NOMO-1 treated with DMSO at 0.1 percent for 48 hours (cell line): ENCODE measurements around the gene GPR39.
A peak's percentile ranks its signal among the peaks of the same experiment; 100 is the strongest.

ENCODE experiments used
- DNase-seq: peaks from one replicate; lab custom pipeline; 2025; ENCODE audit not compliant: unreplicated experiment; lab: John Stamatoyannopoulos, UW

The GPR39 gene

DNA sequence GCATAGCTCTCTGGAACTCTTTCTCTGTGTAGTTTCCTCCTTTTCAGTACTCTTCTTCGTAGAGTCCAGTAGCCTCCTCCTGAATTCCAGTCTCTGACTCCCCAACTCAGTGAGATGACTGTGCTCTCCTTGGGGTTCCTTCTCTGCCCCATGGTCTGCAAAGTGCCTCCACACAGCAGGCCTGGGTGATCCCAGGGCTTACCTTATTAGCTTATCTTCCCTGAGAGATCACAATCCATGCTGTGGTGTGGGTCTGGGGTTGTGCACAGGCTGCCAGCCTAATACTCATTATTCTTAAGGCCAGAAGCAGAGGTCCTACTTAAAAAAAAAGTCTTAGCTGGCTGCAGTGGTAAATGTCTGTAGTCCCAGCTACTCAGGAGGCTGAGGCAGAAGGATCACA, 4.6 kb upstream of the GPR39 start:
- no peak for DNase-seq

DNA sequence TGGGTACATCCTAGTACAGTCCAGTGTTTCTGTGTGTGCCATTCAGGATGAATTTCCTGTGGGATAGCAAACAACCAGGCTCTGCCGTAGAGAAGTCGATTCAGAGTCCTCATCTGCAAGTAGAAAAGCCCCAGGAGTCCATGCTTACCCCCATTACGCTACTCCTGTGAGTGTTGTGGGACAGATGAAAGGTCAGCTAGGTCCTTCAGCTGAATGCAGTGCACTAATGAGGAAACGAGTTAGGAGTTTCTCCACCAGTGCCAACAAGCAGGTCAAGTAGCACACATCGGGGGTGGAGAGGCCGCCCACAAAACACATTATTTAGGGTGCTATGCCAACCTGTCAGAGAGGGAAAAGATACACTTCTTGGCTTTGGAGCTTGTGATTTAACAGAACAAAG, 2.5 kb upstream of the GPR39 start:
- DNase-seq = no peak

DNA sequence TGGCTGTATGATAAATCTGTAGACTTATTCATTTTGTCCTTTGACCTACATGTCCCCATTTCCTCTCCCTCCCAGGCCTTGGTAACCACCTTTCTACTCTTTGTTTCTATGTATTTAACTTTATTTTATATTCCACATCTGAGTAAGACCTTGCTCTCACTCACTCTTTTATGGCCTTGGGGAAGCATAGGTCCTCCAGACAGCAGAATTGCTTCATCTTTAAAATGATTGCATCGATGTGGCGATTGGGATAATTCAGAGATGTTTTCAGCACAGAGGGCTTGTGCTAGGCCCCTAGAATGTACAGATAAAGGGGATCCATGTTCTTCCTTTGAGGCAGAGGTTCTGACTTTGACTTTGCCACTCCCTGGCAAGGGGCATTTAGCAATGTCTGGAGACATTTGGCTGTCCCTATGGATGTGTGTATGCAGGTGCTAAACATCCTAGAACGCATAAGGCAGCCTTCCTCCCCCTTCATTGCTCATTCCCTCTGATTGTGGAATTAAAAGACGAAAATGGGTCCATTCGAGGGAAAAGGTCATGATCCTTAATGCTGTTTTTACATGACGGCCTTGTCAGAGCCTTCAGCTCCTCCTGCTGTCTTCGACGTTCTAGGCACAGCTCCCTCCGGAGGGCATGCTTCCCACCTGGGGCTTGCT, 1.2 kb upstream of the GPR39 start:
- peak; percentile 1 for DNase-seq

DNA sequence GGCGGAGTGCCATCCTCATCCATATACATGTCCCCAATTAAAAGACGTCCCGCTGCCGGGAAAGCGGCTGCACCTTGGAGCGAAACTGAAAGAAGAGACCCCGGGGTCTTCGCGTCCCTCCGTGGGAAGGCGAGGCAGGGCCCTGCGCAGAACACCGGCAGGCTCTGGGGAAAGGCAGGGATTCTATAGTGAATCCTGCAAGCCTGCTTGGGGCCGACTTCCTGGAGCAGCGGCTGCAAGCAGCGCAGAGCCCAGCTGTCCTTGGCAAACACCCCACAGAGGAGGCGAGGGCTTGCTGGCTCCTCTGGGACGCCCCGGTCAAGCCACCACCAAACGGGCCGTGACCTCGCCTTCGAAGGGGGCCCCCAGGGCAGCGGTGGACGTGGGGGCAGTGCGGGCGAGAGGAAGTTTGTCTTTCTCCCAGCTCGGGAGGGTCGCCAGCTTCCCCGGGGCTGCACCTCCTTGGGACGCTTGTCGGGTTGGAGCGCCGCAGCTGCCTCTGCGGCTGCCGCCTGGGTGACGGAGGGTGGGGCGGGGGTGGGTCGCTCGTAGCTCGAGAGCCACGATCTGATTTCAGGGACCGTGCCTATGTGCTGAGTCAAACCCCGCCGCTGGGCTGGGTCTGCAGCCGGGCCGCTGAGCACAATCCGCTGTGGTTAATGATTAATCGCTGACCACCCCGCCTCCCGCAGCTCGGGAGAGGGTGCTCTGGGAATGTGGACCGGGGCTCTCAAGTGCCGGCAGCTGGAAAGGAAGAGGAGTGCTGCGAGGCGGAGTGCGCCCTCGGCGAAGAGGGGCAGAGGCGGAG, 486 bp upstream of the GPR39 start:
- DNase-seq = peak; percentile 1

DNA sequence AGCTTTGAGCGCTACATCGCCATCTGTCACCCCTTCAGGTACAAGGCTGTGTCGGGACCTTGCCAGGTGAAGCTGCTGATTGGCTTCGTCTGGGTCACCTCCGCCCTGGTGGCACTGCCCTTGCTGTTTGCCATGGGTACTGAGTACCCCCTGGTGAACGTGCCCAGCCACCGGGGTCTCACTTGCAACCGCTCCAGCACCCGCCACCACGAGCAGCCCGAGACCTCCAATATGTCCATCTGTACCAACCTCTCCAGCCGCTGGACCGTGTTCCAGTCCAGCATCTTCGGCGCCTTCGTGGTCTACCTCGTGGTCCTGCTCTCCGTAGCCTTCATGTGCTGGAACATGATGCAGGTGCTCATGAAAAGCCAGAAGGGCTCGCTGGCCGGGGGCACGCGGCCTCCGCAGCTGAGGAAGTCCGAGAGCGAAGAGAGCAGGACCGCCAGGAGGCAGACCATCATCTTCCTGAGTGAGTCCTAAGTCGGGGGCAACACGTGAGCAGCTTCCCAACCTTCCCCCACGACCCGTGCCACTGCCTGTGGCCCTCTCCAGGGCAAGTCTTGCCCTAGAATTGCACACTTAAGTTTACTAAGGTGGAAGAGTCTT, 928 bp downstream of the GPR39 start:
- no peak for DNase-seq

DNA sequence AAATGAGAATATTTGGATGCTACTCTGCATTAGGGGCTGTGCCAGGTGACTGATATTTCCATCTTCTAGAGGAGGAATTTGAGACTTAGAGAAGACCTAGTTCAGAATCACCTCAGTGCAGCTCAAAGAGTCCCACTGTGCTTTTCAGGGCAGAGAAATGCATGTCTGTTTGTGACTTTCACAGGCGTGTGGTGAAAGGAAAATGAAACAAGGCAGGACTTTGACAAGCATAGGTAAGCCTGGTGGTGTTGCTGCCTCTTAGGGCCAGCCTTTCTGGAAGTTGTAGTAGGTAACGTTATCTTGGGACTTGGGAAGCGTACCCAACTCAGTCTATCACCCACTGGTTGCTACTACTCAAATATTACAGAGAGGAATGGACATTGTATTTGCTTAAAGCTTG, 2.6 kb downstream of the GPR39 start:
- DNase-seq = no peak

DNA sequence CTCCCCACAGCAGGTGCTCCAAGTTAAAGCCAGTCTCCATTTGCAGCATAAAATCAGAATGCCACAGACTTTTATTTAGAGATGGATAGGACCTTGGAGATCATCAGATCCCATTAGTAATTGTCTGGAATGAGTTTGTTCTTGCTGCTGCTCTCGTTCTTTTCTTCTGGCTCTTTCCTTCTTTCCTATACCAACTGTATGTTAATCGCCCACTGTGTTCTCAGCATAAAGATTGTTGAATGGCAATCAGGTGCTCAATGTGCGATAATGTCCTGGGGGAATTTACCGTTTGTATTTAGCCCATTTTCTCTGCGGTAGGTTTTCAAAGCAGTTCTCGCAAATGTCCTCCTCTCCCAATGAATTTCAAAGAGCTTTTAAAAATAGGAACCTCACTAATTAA, 3.3 kb downstream of the GPR39 start:
- DNase-seq = no peak

DNA sequence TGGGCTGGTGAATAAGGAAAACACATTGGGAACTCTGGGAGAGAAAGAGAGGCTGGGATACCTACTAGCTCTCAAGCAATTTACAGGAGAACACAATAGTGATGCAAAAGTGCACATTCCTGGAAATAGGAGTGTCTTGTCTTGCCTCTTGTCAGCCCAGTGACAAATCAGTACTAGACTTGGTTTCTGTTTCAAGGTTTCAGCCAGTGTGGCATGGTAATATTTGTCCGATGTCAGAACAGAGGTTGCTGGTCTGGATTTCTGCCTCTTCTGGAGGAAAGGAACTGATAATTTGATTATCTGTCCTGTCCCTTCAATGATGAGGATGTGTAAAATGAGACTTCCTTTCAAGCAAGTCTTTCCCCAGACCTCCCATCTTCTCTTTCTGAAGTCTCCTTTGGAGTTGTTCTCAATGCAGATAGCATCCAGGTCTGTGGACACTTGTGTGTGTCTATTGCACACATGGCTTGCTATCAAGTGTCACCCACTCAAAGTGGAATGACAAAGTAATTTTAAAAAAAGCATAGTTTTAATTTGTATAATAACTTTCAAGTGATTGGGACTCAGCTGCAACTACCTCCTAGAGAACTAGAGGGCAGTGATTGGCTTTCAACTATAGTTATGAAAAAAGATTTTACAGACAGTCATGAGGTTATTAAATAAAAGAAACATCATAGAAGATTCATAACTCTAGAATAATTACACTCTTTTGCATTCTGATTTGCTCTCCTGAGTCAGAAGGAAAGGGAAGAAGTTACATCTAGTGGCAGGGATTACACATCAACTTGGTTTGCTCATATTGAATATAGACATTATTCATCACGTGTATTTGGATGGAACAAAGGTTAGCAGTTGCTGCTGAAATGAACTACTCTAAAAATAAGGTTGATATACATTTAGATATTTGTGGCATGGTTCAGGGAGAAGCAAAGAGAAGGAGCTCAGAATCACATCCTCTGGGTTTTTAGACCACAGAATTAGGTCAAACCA, 4.5 kb downstream of the GPR39 start:
- no peak for DNase-seq

DNA sequence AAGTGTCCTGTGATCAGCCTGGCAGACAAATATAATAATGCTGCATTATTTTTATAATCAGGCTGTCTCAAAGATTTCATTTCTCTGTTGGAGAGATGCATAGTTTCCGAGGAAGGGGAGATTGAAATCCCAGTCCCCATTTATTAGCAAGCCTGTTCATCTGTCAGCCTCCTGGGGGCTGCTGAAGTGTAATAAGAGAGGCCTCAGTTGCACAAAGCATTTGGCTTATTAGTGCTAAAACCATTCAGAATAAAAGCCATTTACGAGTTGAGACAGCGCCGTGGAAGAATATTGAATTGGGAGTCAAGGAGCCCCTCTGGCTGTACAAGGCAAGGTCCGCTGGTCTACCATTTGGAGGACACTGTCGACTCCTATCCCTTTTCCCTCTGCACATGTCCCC, 6.1 kb downstream of the GPR39 start:
- no peak for DNase-seq

DNA sequence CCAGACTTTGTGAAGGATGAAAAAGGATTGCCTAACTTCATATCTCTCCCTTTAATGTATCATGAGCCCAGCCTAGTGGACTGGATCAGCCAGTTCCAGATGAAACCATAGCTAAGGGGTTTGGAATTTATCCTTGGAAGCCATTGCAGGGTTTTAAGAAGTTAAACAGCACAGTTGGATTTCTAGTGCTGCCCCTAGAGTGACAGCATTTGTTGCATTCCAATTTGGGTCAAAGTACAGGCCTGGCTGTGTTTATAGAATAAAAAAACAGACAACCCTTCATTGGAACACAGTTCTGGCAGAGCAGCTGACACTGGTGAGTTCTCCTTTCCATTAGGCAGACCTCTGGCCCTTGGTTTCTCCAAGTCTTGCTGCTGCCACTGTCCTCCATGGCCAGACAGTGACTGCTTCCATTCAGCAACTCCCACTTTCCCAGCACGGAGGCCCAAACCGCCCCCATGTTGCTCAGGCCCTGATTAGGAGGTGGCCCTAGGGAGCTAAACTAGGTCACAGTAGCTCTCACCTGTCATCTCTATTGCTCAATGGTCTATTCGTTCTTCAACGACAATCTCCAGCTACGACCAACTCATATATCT, 8.0 kb downstream of the GPR39 start:
- DNase-seq = no peak

DNA sequence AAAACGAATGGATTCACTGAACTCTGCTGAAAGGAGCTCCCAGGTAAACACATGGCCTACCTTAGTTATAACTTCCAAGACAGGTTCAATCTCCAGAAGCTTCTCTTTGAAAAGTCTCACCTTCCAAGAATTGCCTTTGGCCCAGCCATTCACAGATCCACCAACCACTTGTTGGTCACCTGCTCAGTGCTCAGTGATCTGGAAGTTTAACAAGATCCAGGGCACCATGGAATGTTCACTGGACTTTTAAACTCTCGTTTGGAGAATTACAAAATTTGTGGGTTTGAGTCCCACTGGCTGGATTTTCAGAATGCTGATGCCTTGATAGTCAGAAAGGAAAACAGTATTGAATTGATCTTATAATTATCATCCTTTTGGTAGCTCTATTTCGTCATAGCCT, 9.4 kb downstream of the GPR39 start:
- DNase-seq = no peak

DNA sequence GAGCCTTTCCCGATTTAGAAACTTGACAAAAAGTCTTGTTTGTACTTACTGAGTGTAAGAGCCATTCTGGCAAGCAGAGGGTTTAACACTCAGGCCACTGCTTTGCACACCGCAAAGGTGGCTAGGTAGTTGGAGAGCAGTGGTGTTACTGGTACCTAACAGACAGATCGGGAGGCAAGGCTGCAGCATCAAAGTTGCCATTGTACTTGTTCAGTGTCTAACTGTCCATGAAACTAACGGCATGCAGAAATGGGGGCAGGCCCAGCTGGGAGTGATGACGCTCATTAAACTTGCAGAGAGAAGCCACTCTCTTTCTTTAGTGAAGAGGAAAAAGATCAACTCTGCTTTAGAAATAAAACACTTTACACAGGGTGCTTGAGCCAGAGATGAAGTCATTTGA, 10.1 kb downstream of the GPR39 start:
- no peak for DNase-seq

DNA sequence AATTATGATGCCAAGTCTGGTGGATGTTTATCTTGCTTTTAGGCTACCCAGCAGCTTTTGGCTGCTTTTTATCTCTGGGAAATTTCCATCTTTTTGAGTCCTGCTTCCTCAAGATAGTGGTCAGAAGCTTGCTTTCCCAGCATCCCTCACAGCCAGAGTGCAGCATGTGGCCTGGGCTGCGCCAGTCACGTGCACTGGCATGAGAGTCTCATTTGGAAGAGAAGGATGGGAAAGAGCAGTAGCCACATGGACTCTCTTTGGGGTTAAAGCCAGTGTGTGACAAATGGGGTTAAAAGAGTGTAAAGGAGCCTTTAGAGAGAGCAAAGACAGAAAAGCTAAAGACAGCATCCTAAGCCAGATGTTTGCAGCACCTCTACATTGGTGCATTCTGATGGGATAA, 12.7 kb downstream of the GPR39 start:
- no peak for DNase-seq

DNA sequence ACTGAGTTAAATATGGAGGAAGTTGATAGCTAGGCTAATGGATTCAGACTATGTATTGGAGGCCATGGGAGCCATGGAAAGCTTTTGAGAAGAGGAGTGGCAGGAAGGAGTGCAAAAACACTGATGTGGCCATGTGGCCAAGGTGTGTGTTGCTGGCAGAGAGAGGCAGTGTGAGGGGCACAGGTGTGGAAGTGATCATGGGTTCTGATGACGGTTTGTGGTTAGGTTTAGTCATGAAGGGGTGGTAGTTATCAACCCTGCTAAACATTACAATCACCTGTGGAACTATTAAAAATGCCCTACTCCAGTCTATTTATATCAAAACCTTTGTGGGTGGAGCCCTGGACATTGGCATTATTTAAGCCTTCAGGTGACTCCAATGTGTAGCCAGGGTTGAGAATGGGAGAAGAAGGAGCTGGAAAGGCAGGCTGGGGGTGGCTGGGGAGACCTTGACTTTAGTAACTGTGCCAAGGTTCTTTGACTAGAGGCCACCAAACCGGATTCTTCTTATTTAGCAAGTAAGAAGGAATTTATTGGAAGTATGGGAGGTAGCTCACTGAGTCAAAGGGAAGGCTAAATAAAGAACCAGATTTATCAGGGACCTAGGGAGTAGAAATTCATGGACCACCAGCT, 13.5 kb downstream of the GPR39 start:
- no peak for DNase-seq

DNA sequence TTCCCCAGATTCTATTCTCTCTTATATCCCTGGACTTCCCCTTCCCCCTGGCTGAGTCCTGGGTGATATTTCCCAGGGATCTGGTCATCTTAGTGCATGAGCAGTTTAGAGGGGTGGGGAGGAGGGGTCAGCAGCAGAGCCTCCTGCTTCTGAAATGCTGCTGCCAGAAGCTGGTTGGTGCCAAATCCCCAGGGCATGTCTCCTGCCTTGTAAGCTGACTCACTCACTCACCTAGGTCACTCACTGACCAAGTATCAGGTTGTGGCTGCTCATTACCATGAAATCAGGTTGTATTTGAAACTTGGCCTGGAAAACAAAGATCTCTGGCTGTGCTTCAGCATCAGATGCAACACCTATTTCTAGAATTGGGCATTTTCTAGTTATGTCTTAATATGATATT, 14.3 kb downstream of the GPR39 start:
- no peak for DNase-seq

DNA sequence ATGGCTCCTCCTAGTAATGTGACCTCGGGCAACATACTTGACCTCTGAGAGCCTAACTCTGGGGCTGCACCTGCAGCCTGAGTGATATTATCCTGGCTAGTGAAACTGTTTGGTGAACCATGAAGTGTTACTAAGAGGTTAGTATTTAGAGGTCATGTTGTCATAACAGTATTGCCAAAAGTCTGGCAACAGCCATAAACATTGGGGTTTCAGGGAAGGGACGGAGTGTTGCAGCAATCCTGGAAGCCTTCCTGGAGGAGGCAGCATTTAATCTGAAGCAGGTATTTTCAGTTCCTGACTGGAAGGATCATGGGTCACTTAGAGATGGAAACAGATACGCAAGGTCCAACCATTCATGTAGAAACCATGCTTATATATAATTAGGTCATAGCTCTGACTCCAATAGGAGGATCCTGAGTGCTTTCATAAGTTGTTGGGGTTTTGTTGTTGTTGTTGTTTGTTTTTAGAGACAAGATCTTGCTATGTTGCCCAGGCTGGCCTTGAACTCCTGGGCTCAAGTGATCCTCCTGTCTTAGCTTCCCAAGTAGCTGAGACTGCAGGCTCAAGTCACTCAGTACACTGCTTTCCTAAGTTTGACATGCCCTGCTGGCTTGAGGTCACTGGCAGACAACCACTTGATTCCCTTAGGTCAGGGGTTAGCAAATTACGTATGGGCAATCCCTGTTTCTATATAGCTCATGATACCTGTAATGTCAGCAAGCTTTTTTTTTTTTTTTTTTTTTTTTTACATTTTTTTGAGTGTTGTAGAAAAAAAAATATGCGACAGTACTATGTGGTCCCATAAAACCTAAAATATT, 21.5 kb downstream of the GPR39 start:
- no peak for DNase-seq

DNA sequence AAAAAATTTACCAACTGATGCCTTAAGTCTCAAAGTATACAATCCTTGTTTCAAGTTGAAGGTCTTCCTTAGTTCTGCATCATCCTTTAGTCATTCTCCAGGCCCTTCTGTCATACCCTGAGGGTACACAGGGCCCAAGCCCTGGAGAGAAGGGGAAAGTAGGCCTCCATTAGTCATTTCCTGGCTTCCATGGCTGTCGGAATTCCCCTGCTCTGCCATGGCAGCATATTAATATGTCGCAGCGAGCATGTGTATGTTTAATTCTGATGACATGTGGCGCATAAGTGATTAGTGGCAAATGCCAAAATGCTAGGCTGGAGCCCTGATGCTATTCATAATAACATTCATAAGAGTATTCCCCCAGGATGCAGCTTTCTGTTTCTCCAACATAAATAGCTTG, 22.1 kb downstream of the GPR39 start:
- no peak for DNase-seq

DNA sequence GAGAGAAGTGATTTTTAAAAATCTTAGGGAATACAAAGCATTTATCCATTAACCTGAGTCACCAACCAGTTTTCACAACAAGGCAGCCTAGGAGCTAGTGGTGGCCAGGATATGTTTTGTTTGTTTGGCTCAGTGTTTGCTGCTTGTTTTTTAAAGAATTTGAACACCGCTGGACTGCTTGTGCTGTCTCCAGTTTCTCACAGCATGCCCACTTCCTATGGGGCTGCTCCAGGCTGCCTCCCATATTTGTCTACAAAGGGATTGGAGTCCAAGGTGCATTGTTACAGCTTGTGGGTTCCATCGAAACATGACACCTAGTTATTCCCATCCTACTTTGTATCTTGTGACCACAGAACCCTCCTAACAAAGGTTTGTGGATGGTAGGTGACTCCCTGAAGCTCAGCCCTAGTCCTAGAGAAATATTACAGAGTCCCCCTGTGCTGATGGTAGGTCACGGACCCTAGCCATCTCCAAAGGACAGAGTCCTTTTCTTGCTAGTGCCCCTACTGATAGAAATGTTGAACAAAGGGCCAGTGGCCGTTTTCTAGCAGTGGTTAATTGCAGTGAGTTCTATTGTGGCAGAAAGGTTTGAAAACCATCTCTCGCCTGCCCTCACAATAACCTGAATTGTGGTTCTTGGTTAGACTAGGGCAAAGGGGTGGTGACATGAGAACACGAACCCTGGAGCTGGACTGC, 23.2 kb downstream of the GPR39 start:
- no peak for DNase-seq

DNA sequence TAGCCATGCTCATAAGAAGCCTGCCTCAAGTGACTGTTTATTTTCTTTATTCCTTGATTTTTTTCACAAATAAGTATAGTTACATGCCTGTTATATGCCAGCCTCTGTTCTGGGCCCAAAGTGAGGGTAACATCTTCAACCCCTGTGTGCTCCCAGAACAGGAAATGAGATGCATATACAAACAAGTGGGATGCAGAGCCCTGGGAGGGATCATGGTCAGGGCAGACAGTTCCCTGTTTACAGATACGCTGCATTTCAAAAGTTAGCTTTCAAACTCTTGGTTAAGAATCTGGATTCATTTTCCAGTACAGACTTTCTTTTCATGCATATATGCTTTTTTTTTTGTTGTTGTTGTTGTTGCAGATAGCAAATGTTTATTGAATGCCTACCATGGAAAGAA, 24.4 kb downstream of the GPR39 start:
- DNase-seq = no peak
